Astrocyte of the spinal cord (primary cell): ENCODE results near the gene TAC4.

Experiments used
- DNase-seq: peaks from one replicate; pipeline ENCODE4 v3.0.0; 2011; ENCODE audit warnings: low read depth, low spot score
- H3K4me3 ChIP-seq: 2 replicates; pipeline ENCODE4 v1.5.1; 2011; ENCODE audit warnings: low read depth, mild to moderate bottlenecking, low read length, moderate library complexity
- CTCF ChIP-seq: IDR thresholded peaks from 2 replicates; pipeline ENCODE4 v1.5.1; 2012; ENCODE audit warnings: low read depth, mild to moderate bottlenecking, low read length, inconsistent platforms
- in situ Hi-C: cut with HindIII; loops from 2 replicates; pipeline ENCODE4 v1.10.0; 2017; ENCODE audit warnings: low sequenced_read_pairs

Gene TAC4

GRCh38 chr17:49854126-49854525 is 6.3 kb upstream of the TAC4 start:
- in situ Hi-C loops: no loop called here
- no peak overlapping the region for H3K4me3 ChIP-seq
- DNase-seq: no peak
- no peak for TF ChIP-seq CTCF

- in situ Hi-C loops: no loop called here
- no peak for TF ChIP-seq CTCF
- no peak overlapping the region for H3K4me3 ChIP-seq
- no peak for DNase-seq
Measured at GRCh38 chr17:49853470-49854015, 5.7 kb upstream of the TAC4 start.

- DNase-seq: peak; percentile 54
- peak overlapping the region; percentile 51 for H3K4me3 ChIP-seq
- peak; percentile 80 for TF ChIP-seq CTCF
- in situ Hi-C loops: no loop called here
Measured at GRCh38 chr17:49851387-49852291, 3.8 kb upstream of the TAC4 start.

- H3K4me3 ChIP-seq: peak overlapping the region; percentile 51
- DNase-seq: no peak
- TF ChIP-seq CTCF: no peak
- in situ Hi-C loops: no loop called here
Measured at GRCh38 chr17:49850772-49851386, 3.0 kb upstream of the TAC4 start.

- in situ Hi-C loops: no loop called here
- no peak for DNase-seq
- no peak for TF ChIP-seq CTCF
- H3K4me3 ChIP-seq: no peak overlapping the region
Measured at GRCh38 chr17:49850218-49850610, 2.3 kb upstream of the TAC4 start.

- no peak for TF ChIP-seq CTCF
- in situ Hi-C loops: no loop called here
Measured at GRCh38 chr17:49848739-49849138, 870 bp upstream of the TAC4 start.

More at GRCh38 chr17:49848739-49849138, 870 bp upstream of the TAC4 start:
- no peak for DNase-seq
- H3K4me3 ChIP-seq: no peak overlapping the region
